Vagina (tissue), 2 donors: Measurements from ENCODE around the gene FYCO1. TPM values are rescaled to one million over a fixed set of nuclear protein-coding genes. Genes with fewer than 3 reads are reported as not detected.

ENCODE experiments used
- DNase-seq, 2 donors: peaks; one replicate each; pipeline ENCODE4 v3.0.0-alpha.2; 2017; ENCODE audit errors: extremely low spot score in 2 of 2
- H3K27ac ChIP-seq: fragments of 200-600 bp; sonication (generic); one replicate; pipeline ENCODE4 v1.5.1; 2019
- H3K27me3 ChIP-seq: fragments of 200-600 bp; sonication (generic); one replicate; pipeline ENCODE4 v1.5.1; 2019
- H3K36me3 ChIP-seq, 2 donors: fragments of 200-600 bp; sonication (generic); one replicate each; pipeline ENCODE4 v1.5.1; 2017 to 2019
- H3K4me1 ChIP-seq: fragments of 200-600 bp; sonication (generic); one replicate; pipeline ENCODE4 v1.5.1; 2019
- H3K4me3 ChIP-seq, 2 donors: fragments of 200-600 bp; sonication (generic); 1 replicate in 1 of 2; 2 replicates in 1 of 2; pipeline ENCODE4 v1.5.1; 2016 to 2019
- H3K9me3 ChIP-seq: fragments of 200-600 bp; sonication (generic); one replicate; pipeline ENCODE4 v1.5.1; 2019
- POLR2A ChIP-seq, 2 donors: fragments of 450-650 bp; IDR thresholded peaks; one replicate each; pipeline ENCODE4 v1.6.1; 2017; ENCODE audit warnings: antibody characterized with exemption in 2 of 2, mild to moderate bottlenecking in 2 of 2, moderate library complexity in 2 of 2
- POLR2AphosphoS5 ChIP-seq, 2 donors: sonication (generic); formaldehyde crosslinking; IDR thresholded peaks; one replicate each; pipeline ENCODE4 v1.9.0; 2017; ENCODE audit warnings: antibody characterized with exemption in 2 of 2, mild to moderate bottlenecking in 2 of 2, low read depth in 1 of 2; ENCODE audit not compliant: insufficient read depth in 1 of 2
- intact Hi-C: fragments of 100-400 bp; cut with DNase I; formaldehyde crosslinking; loops from one replicate; pipeline ENCODE4 v1.15.1; 2023
- total RNA-seq: library from RNA; depleted of rRNA; stranded (reverse); fragments of >200 nt; gene quantifications from one replicate; pipeline ENCODE4 v1.2.3, GENCODE V29; 2016
- TF ChIP-seq, protein P1 (sequence below), 3 experiments: fragments of 450-650 bp in 2 of 3; fragments of 200-600 bp in 1 of 3; sonication (generic) in 1 of 3; IDR thresholded peaks; one replicate each; pipeline ENCODE4 v1.5.1; 2017 to 2019; ENCODE audit warnings: antibody characterized with exemption in 3 of 3, mild to moderate bottlenecking in 2 of 3, moderate library complexity in 2 of 3

FYCO1 gene
- total RNA-seq, 1 donor from 2014 or later = 45.7 TPM

DNA sequence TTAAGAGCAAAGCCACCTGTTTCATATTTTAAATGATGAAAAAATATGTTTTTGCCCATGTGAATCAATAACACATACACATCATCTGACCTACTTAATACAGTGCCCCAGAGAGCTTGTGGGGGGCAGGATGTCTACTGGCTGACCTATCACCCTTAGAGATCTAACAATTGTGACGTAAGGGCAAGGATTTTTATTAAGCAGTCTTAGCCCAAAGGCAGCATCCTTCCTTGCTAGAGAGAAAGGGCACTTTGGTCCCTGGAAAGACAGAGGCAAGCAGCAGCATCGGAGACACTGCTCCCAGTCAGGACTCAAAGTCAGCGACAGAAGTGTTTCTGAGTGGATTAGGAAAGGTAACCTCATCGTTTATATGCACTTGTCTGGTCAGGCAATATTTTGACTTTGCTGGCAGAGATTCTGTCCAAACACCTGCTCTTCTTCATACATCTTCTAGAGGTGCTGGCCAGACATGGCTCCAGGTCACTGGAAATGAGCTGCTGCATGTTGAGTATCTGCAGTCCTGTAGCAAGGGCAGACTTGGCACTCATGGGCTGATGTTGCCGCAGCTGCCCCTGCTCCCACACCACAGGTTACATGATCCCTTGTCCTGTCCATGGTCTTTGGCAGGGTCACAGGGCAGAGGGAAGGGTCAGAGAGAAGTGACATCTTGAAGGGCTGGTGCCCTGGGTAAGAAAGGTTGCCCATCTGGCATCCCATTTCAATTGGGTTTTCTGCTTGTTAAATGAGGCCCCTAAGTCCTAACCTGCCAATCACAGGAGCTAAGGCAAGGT is 50.6 kb downstream of the FYCO1 start:
- peak overlapping the region; percentile 15 for H3K27ac ChIP-seq
- no peak for TF ChIP-seq POLR2A (IDR thresholded peaks at IDR 0.05)
- peak in 1 of 2 donors; percentile 13 for TF ChIP-seq POLR2AphosphoS5 (IDR thresholded peaks at IDR 0.05; ENCODE audit: insufficient read depth in 1 of 2, low read depth in 1 of 2)
- TF ChIP-seq, protein P1, sequence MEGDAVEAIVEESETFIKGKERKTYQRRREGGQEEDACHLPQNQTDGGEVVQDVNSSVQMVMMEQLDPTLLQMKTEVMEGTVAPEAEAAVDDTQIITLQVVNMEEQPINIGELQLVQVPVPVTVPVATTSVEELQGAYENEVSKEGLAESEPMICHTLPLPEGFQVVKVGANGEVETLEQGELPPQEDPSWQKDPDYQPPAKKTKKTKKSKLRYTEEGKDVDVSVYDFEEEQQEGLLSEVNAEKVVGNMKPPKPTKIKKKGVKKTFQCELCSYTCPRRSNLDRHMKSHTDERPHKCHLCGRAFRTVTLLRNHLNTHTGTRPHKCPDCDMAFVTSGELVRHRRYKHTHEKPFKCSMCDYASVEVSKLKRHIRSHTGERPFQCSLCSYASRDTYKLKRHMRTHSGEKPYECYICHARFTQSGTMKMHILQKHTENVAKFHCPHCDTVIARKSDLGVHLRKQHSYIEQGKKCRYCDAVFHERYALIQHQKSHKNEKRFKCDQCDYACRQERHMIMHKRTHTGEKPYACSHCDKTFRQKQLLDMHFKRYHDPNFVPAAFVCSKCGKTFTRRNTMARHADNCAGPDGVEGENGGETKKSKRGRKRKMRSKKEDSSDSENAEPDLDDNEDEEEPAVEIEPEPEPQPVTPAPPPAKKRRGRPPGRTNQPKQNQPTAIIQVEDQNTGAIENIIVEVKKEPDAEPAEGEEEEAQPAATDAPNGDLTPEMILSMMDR (IDR thresholded peaks at IDR 0.05) = no peak
- no peak for DNase-seq
- H3K36me3 ChIP-seq = peaks cover 0 to 30% of the 10 kb centered on the region in 2 donors
- no peaks in the 10 kb centered on the region for H3K9me3 ChIP-seq
- H3K27me3 ChIP-seq = no peaks in the 10 kb centered on the region
- intact Hi-C loops = no loop called here
- peaks cover 23% of the 10 kb centered on the region for H3K4me1 ChIP-seq
- peak overlapping the region in 1 of 2 donors; percentile 11 for H3K4me3 ChIP-seq

DNA sequence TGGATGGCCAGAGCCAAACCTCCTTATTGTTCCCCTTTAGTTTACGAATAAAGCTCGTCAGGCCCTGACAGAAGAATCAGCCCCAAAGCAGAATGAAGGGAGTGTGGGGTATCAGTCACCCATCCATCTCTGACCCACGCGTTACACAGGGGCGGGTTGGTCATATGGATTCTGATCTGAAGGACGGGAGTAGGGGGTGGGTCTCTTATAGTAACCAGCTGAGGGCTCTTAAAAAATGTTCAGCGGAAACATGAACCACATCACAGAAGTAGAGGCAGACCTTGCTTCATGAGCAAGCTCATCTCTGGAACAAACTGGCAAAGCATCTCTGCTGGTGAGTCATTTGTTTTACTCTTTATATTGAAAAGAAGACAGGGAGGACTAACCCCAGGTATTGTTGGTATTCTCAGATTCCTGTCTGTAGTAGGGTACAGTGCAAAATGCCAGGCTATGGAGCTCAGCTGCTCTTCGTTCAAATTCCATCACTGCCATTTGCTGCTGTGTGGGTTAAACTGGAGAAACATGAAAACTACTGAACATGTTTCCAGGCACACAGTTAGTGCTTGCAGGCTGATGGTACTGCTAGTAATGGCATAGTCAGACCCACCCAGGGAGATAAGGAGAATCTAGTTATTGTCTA is 52.3 kb downstream of the FYCO1 start, which contains the start of gene CXCR6:
Gene CXCR6 (plus strand): TSS at position 258 of the 640 bp plus-strand sequence. CDS start 3,018 bp downstream, outside the sequence.
- Histone ChIP-seq H3K27ac (peak within 1 kb of the TSS; percentile 15), H3K27me3 (no peaks in the 10 kb centered on the region), H3K4me1 (peaks cover 18% of the 10 kb centered on the region), H3K36me3 (peaks cover 0 to 17% of the 10 kb centered on the region in 2 donors), H3K4me3 (peak within 1 kb of the TSS in 1 of 2 donors; percentile 9), H3K9me3 (no peaks in the 10 kb centered on the region)
- DNase-seq = no peak
- intact Hi-C loops = no loop called here
- TF ChIP-seq, protein P1 (IDR thresholded peaks at IDR 0.05) = no peak
- TF ChIP-seq POLR2AphosphoS5 (IDR thresholded peaks at IDR 0.05; ENCODE audit: insufficient read depth in 1 of 2, low read depth in 1 of 2) (no peak), POLR2A (IDR thresholded peaks at IDR 0.05) (no peak)

DNA sequence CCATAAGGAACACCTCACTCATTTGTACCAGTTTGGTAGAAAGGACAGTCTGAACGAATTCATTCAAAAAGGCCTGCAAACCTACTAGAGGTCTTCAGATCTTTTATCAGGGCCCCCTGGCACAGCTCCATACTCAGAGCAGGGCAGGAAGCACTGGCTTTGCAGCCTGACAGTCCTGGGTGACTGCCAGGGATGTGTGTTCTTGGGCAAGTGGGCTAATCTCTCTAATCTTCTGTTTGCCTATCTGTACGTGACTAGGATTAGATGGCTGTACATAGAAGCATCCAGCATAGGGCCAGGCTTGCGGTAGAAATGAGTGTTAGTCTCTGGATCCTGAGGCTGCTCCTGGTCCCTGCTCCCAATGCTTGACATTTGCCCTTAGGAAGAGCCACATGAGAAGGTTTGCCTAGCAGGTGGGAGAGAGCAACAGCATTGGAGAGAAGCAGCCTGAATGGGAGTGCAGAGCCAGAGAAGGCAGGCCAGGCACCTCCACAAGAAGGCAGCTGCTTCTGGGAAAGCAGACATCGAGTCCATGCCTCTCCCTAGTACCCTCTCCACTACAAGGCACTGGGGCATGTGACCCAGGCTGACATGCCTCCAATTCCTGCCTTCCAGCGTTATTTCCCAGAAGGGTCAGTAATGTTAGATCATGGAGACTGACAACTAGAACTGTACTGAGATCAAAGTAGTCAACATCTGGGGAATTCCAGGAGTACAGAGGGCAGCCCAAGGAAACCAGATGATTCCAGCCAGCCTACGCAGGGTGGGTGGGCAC is 53.4 kb downstream of the FYCO1 start:
- Histone ChIP-seq H3K4me1 (peaks cover 12% of the 10 kb centered on the region), H3K4me3 (no peak overlapping the region), H3K9me3 (no peaks in the 10 kb centered on the region), H3K27ac (peak overlapping the region; percentile 2), H3K27me3 (no peaks in the 10 kb centered on the region), H3K36me3 (peaks cover 0 to 12% of the 10 kb centered on the region in 2 donors)
- TF ChIP-seq POLR2A (IDR thresholded peaks at IDR 0.05) (no peak), POLR2AphosphoS5 (IDR thresholded peaks at IDR 0.05; ENCODE audit: insufficient read depth in 1 of 2, low read depth in 1 of 2) (no peak)
- TF ChIP-seq, protein P1 (IDR thresholded peaks at IDR 0.05) = no peak
- intact Hi-C loops = no loop called here
- DNase-seq = no peak

DNA sequence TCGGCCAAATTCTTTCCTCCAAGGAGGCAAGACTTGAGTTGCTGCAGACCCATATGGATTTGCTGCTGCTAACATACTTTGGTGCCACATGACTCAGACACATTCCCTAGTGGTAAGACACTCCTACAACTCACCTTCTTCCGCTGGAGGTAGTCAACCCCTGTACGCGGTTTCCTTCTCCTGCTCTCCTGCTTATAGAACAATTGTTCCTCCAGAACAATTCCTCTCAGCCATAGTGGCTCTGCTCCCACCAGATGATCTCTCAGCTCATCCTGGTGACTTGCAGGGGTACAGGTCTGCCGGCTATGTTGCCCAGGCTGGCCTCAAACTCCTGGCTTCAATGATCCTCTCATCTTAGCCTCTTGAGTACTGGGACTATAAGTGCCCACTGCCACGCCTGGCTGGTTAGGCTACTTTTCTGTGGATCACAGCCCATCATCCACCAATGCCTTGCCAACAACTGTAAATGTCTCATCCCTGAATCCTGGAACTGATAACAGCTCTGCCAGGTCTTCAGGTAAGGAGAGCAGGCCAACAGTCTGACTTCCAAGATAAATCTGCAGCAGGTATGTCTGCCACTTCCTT is 54.8 kb downstream of the FYCO1 start:
- Histone ChIP-seq H3K4me3 (no peak overlapping the region), H3K9me3 (no peaks in the 10 kb centered on the region), H3K4me1 (peaks cover 12% of the 10 kb centered on the region), H3K36me3 (peaks cover 0 to 15% of the 10 kb centered on the region in 2 donors), H3K27me3 (no peaks in the 10 kb centered on the region), H3K27ac (no peak overlapping the region)
- intact Hi-C loops = no loop called here
- DNase-seq = no peak
- TF ChIP-seq POLR2AphosphoS5 (IDR thresholded peaks at IDR 0.05; ENCODE audit: insufficient read depth in 1 of 2, low read depth in 1 of 2) (no peak), POLR2A (IDR thresholded peaks at IDR 0.05) (no peak)
- TF ChIP-seq, protein P1 (IDR thresholded peaks at IDR 0.05) = no peak
